Measurements from ENCODE around the gene PRAMEF5.
"Not testable (repeated sequence)": the region's sequence is repeated elsewhere in the genome, so short reads cannot be mapped to it uniquely, and the experiment has no call there.

DNA sequence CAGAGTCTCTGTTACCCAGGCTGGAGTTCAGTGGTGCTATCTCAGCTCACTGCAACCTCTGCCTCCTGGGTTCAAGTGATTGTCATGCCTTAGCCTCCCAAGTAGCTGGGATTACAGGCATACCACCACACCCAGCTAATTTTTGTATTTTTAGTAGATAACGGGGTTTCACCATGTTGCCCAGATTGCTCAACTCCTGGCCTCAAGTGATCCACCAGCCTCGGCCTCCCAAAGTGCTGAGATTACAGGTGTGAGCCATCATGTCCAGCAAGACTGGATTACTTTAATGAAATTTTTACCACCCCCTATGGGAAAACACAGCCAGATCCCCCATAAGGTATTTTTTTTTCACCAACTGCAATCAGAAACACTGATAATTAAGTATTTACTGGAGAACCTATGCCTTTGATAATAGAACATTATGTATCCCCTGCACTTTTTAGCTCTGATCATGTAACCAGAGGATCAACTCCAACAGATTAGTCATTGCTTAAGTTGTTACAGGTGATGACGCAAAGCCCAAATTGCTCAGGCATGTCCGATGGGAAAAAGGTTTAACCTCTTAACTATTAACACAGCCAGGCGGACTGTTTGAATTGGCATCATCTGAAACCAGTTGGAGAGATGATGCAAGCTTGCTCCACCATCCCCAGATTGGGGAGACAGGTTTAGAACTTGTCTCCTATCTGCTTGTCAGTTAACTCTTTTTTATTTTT, 43.4 kb downstream of the PRAMEF5 start:
- not testable (repeated sequence) for TF ChIP-seq CTCF, POLR2A (IDR thresholded peaks at IDR 0.05)

All from gastroesophageal sphincter (tissue), 3 donors.